NAMALWA (cell line): ENCODE data around the gene NCKAP5L.
"Not testable (repeated sequence)": the region's sequence is repeated elsewhere in the genome, so short reads cannot be mapped to it uniquely, and the experiment has no call there.

Experiments
- DNase-seq: peaks from one replicate; pipeline ENCODE4 v3.0.0-alpha.2; 2015; ENCODE audit warnings: low spot score

Gene NCKAP5L

GRCh38 chr12:49865782-49866135 is 37.5 kb upstream of the NCKAP5L start:
- DNase-seq, result no peak

DNA sequence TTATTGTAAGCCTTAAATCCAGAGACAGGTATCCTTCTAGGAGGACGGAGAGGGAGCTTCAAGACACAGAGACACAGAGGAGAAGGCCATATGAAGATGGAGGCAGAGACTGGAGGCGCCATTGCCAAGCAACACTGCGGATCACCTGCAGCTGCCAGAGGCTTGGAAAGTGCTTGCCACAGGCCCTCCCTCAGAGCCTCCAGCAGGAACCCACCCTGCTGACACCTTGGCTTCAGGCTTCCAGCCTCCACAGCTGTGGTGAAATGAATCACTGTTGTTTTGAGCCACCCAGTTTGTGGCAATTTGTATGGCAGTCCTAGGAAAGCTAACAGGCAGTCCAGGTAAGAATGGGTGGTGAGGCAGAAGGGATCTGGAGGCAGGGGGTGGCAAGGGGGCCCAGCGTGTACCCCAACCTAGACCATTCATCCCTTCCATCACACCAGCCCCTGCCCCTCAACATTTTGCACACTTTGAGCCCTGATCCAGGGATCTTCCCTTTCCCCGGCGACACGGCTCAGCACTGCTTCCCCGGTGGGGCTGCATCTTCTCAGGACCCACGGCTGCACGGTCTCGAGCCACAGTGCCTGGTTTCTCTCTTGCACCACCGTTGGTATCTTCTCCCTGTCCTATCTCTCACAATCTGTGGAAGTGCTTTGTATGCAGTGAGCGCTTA is 37.0 kb upstream of the NCKAP5L start:
- no peak for DNase-seq

DNA sequence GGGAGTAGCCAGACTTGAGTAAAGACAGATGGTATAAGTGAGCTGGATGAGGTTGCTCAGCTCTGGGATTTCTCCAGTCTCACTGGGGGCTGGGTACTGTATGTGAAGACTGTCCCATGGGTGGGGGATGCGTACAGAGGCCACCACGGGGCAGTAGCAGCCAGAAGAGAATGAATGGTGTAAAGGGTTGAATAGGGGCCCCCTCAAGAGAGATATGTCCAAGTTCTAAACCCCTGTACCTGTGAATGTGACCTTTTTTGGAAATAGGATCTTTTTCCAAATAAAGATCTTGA is 36.5 kb upstream of the NCKAP5L start:
- DNase-seq, result no peak

GRCh38 chr12:49863946-49864797 is 36.0 kb upstream of the NCKAP5L start:
- no peak for DNase-seq

- not testable (repeated sequence) for DNase-seq
These were observed 32.7 kb upstream of the NCKAP5L start for GRCh38 chr12:49860921-49861320.

GRCh38 chr12:49855890-49856289 is 27.7 kb upstream of the NCKAP5L start:
- not testable (repeated sequence) for DNase-seq

DNA sequence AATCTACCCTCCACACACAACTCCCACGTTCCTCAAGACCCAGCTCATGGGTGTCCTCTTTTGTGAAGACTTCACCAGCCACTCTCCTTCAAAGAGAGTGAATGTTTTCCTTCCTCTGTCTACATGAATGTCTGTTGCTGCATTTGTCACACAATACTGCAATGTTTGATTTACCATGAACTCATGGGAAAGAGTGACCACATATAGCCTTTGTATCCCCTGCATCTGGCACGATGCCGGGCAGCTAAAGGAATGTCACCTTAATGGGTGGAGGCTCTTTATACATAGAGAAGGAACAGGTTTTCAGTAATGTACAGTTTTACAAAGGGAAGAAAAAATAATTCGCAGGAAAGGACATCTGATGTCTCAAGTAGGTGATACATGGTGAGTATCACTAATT is 26.8 kb upstream of the NCKAP5L start:
- DNase-seq, result no peak

DNA sequence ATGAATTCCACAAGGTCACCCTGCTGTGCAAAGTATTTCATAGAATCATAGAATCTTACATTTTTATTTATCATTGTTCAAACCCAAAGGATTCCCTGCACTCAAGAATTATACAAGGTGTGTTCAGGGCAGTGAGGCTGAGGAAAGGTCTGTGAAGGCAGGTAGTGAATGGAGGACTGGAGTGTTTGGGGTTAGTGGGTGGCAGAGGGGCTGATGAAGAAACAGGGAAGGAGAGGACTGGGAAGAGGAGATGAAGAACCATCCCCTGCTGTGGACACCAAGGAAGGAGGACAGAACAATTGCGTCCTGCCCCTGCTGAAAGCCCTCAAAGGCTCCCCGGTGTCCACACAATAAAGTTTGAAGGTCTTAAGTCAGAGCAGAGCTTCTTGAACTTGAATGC is 25.5 kb upstream of the NCKAP5L start:
- no peak for DNase-seq

- no peak for DNase-seq
These were observed 18.9 kb upstream of the NCKAP5L start for GRCh38 chr12:49847161-49847560.

DNA sequence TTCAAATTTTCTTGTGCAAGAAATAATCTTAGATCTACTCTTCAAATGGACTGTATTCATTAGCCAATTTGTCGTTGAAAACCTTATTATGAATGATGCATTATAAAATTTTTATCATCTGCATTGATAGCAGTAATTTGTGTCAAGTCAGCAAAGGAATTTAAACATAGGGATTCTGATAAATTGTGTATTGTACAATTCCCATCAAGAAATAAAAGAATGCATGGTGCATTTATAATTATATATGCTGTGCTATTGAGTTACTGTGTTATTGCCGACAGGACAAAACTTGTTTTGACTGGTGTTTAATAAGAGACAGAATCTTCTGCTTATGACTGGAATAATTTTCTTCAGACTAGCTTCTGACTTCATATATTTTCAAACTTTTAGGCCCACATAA is 17.8 kb upstream of the NCKAP5L start:
- no peak for DNase-seq

DNA sequence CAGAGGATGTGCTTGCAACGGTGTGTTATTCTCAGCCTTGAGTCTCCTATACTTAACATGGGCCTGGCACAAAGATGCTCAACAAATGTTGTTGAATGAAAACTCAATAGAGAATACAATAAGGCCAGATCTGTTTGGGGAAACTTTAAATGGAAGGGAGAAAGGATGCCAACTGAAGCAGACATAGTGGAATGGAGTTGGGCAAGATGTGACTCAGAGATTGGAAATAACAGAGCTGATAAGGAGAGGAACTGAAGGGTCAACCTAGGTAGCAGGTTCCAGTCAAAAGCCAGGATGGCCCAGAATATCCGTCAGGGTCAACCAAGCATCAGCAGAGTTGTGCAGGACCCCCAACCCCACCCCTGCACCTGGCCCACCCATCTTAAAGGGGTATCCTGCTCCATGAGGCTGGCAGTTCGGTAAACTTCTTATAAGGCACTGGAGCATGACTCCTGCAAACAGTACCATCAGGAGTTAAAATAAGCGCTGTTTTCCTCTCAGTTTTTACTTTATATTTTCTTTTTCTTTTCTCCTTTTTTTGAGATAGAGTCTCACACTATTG is 15.7 kb upstream of the NCKAP5L start:
- no peak for DNase-seq

DNA sequence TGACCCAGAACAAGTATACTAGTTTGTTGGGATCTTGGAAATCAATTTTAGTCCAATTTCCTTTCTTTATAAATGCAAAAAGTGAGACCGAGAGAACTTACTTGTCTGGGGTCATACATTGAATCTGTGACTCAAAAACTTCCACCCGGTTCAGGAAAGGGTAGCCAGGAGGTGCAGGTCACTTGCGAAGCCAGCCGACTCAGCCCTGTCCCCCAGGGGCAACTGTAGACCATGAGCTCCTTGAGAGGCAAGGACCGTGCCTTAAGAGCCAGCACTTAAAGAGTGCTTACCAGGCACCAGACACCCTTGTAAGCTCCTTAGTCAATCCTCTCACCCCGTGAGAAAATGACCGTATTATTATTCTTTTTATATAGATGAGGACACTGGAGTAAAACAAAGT is 15.2 kb upstream of the NCKAP5L start:
- no peak for DNase-seq

- peak; percentile 92 for DNase-seq
These were observed 14.5 kb upstream of the NCKAP5L start, which contains the start of gene BCDIN3D for GRCh38 chr12:49842519-49843352. BCDIN3D (minus strand) TSS chr12:49843106; CDS start chr12:49843087, 19 bp downstream.

DNA sequence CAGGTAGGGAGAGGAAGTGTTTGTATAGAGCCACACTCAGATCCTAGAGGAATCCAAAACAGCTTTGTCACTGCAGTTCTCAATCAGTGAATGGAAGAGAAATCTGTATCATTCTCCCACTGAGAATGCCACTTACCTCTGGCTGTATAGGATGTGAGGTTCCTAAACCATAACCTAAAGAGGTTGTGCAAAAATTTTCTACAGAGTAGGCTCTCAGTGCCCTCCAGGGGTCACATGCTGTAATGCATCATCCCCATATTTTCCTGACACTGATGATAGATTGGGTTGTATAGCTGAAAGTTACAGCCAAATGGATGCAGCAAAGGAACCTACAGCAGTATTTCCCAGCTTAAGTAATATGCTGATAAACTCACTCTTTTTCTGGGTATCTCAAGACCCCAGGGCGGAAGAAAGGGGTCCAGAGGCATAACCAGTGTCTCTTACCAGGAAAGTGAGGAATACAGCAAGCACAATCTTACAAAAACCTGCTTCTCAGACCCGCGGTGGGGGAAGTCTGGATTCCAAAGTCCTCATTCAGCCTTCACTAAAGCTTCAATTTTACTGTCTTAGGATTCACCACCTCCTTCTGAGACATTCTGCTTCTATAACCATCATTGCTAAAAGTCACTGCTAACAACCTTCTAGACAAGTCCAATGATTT is 10.9 kb upstream of the NCKAP5L start:
- peak; percentile 80 for DNase-seq

GRCh38 chr12:49832836-49833421 is 4.7 kb upstream of the NCKAP5L start:
- no peak for DNase-seq

GRCh38 chr12:49831717-49832116 is 3.5 kb upstream of the NCKAP5L start:
- no peak for DNase-seq

DNA sequence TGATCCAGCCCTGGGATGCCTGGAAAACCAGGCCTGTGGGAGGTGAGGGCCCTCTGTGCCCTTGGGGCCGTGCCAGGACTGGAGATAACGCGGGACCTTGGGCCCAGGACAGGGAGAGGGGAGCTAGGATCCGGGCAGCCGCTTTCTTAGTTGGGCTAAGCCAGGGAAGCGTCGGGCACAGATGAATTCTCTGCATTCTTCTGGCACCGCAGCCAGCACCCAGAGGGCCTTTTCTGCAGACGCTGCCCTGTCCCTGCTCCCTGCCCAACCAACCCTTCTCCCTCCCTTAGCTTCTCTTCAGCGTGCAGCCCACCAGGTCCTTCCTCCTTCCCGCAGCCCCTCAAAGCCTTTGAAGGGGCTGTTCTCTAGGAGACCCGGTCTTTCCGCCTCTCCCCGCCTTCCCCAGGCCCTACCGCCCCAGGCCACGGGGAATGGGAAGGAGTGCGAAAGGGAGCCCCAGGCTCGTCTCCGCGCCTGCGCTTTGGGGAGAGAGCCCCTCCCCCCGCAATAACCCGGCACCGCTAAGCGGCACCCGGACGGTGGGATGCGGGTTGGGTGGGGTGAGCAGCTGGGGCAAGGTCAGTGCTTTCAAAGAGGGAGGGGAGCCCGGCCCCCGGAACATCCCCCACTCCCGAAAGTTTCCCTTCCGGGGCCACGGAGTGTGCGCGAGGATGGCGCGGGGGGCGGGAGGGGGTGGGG is 663 bp downstream of the NCKAP5L start:
- peak; percentile 59 for DNase-seq

GRCh38 chr12:49827051-49827400 is 1.2 kb downstream of the NCKAP5L start:
- no peak for DNase-seq

DNA sequence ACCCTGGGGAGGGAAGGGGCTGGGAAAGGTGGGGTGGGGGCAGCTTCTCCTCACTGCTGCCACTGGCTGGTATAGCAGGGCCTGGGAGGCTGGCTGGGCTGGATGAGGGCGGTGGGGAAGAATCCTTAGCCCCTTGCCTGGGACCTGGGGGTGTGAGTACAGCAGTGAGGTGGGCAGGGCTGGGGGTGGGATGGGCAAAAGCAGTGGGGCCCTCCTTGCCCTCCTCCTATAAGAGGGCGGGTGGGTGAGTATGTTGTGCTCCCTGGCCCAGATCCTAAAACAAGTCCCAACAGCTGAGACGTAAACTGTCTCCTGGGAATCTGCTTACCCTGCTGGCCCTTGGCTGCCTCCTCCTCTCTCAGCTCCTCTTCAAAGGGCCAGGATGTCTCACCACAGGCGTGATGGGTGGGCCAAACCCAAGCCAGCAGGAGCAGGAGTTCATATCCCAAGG is 2.2 kb downstream of the NCKAP5L start:
- no peak for DNase-seq

- DNase-seq, result no peak
These were observed 2.7 kb downstream of the NCKAP5L start for GRCh38 chr12:49825360-49825970.

DNA sequence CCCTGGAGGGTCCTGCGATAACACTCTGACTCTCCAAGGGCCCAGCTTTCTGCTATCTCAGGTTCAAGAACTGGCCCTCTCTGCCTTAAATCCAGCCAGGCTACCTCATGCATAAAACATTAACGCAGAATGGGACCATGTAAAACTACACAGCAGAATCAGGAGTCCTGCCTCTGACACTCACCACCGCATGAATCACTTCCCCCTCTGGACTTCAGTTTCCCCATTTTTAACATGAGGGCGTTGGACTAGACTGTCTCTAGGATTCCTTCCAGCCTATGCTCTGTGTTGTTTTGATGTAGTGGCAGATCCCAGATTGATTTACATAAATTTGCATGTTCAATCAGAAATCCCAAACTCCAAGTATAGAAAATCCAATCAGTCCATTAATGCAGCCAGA is 3.3 kb downstream of the NCKAP5L start:
- no peak for DNase-seq
